Myocyte (in vitro differentiated cells): Measurements from ENCODE around the gene KLK15. TPM values are rescaled to one million over a fixed set of nuclear protein-coding genes. Genes with fewer than 3 reads are reported as not detected.

Experiments
- DNase-seq: peaks from one replicate; pipeline ENCODE4 v3.0.0-alpha.2; 2012; ENCODE audit warnings: low read depth
- total RNA-seq: library from RNA; depleted of rRNA; stranded (reverse); fragments of >200 nt; gene quantifications from 2 replicates; pipeline ENCODE4 v1.2.3, GENCODE V29; 2014

Gene KLK15
- total RNA-seq, 1 donor from 2014 or later = not detected

DNA sequence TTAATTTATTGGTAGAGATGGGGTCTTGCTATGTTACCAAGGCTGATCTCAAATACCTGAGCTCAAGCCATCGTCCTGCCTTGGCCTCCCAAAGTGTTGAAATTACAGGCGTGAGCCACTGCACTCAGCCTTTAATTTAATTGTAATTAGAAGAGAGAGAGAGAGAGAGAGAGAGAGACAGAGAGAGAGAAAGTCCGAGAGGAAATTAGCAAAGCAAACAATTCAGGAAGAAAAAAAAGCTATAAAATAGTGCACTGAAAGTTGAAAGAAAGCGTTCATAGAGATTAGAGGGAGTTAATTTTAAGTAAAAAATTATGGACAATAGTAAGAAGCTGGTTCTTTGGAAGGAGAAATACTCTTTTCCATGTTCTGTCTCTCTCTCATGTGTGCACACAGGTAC, 56.1 kb downstream of the KLK15 start:
- no peak for DNase-seq

DNA sequence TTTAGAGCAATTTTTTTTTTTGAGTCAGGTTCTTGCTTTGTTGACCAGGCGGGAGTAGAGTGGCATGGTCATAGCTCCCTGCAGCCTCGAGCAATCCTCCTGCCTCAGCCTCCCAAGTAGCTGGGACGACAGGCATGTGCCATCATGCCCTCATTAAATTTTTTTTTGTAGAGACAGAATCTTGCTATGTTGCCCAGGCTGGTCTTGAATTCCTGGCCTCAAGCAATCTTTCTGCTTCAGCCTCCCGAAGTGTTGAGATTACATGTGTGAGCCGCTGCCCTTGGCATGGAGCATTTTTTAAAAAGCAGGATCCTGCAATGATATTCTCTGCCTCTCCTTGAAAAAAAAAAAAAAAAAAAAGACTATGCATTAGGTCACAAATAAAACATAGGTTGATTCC, 57.2 kb downstream of the KLK15 start:
- no peak for DNase-seq

Other genes starting within 250 kb of the KLK15 start
- not detected in 2 replicates for gene SYT3, start 193.7 kb downstream of the KLK15 start, total RNA-seq
- gene C19orf81, start 184.1 kb downstream of the KLK15 start, total RNA-seq = not detected in 2 replicates
- 32.3 and 38.1 TPM in 2 replicates for gene SHANK1, start 113.8 kb downstream of the KLK15 start, total RNA-seq
- gene CLEC11A, start 110.2 kb downstream of the KLK15 start, total RNA-seq = 35.5 and 39.1 TPM in 2 replicates
- gene GPR32, start 63.1 kb downstream of the KLK15 start, total RNA-seq = not detected in 2 replicates
- gene ACP4, start 43.2 kb downstream of the KLK15 start, total RNA-seq = not detected in 2 replicates
- gene KLK1, start 9.8 kb downstream of the KLK15 start, total RNA-seq = not detected in 2 replicates
- not detected in 2 replicates for gene KLK3, start 21.3 kb upstream of the KLK15 start, total RNA-seq
- gene KLK2, start 39.9 kb upstream of the KLK15 start, total RNA-seq = not detected in 2 replicates
- gene KLK4, start 77.8 kb upstream of the KLK15 start, total RNA-seq = not detected in 2 replicates
- gene KLK5, start 119.5 kb upstream of the KLK15 start, total RNA-seq = not detected in 2 replicates
- gene KLK6, start 136.0 kb upstream of the KLK15 start, total RNA-seq = not detected in 2 replicates
- not detected in 2 replicates for gene KLK7, start 150.3 kb upstream of the KLK15 start, total RNA-seq
- gene KLK8, start 168.0 kb upstream of the KLK15 start, total RNA-seq = not detected in 2 replicates
- gene KLK10, start 186.1 kb upstream of the KLK15 start, total RNA-seq = not detected in 2 replicates
- not detected in 2 replicates for gene KLK11, start 193.0 kb upstream of the KLK15 start, total RNA-seq
- not detected in 2 replicates for gene KLK12, start 201.4 kb upstream of the KLK15 start, total RNA-seq
- gene KLK13, start 231.5 kb upstream of the KLK15 start, total RNA-seq = not detected in 2 replicates
- not detected in 2 replicates for gene KLK14, start 249.3 kb upstream of the KLK15 start, total RNA-seq